IMR-90 (cell line): ENCODE data around the gene CGREF1. TPM values are rescaled to one million over a fixed set of nuclear protein-coding genes. Genes with fewer than 3 reads are reported as not detected.

ENCODE experiments used
- ATAC-seq: fragments of 200-7000 bp; cut with Tn5 transposase; 2 replicates; pipeline ENCODE4 v1.9.1; 2020; ENCODE audit warnings: low read depth, mild to moderate bottlenecking, moderate library complexity
- BruUV-seq: library from RNA; stranded (reverse); fragments of 400-500 nt; replicated peaks from 2 replicates; lab custom pipeline; 2021; lab: Mats Ljungman, UMichigan
- CTCF ChIA-PET: fragments of 300-600 bp; formaldehyde crosslinking; extraction: SDS; loops from one replicate; lab custom pipeline; 2021; ENCODE audit warnings: antibody characterized with exemption; lab: Yijun Ruan, JAX
- POLR2A ChIA-PET: fragments of 300-600 bp; sonication (Branson Sonifier 250); formaldehyde crosslinking; loops from one replicate; lab custom pipeline; 2022; ENCODE audit warnings: antibody characterized with exemption; ENCODE audit not compliant: unreplicated experiment; lab: Charles Lee
- DNase-seq: peaks from one replicate; pipeline ENCODE4 v3.0.0; 2013
- H2AFZ ChIP-seq: replicated peaks from 2 replicates; pipeline ENCODE3; 2013; ENCODE audit warnings: low read length, mild to moderate bottlenecking; ENCODE audit not compliant: poor library complexity
- H2AK5ac ChIP-seq: 2 replicates; pipeline ENCODE4 v1.6.1; 2013; ENCODE audit warnings: low read depth, low read length, inconsistent platforms
- H2AK9ac ChIP-seq: replicated peaks from 2 replicates; pipeline ENCODE3; 2013; ENCODE audit warnings: mild to moderate bottlenecking, low read depth, low read length, moderate library complexity; ENCODE audit not compliant: poor library complexity
- H2BK120ac ChIP-seq: 2 replicates; pipeline ENCODE4 v1.6.1; 2013; ENCODE audit warnings: low read depth, low read length, inconsistent platforms
- H2BK15ac ChIP-seq: 3 replicates; pipeline ENCODE4 v1.6.1; 2013; ENCODE audit warnings: low read depth, low read length, inconsistent platforms
- H2BK20ac ChIP-seq: 2 replicates; pipeline ENCODE4 v1.6.1; 2013; ENCODE audit warnings: low read depth, mild to moderate bottlenecking, inconsistent platforms, low read length, moderate library complexity
- H2BK5ac ChIP-seq: 2 replicates; pipeline ENCODE4 v1.6.1; 2013; ENCODE audit warnings: mild to moderate bottlenecking, low read depth, low read length, inconsistent platforms; ENCODE audit not compliant: poor library complexity, severe bottlenecking
- H3K14ac ChIP-seq: replicated peaks from 2 replicates; pipeline ENCODE4 v1.6.1; 2013; ENCODE audit warnings: low read depth, low read length, inconsistent platforms
- H3K18ac ChIP-seq: 2 replicates; pipeline ENCODE4 v1.6.1; 2013; ENCODE audit warnings: low read depth, low read length, control low read depth
- H3K23ac ChIP-seq: 2 replicates; pipeline ENCODE4 v1.6.1; 2013; ENCODE audit warnings: low read depth, low read length, inconsistent platforms
- H3K27ac ChIP-seq: 2 replicates; pipeline ENCODE4 v1.5.1; 2013; ENCODE audit warnings: mild to moderate bottlenecking, control low read depth, low read length; ENCODE audit not compliant: insufficient read depth
- H3K27me3 ChIP-seq: 2 replicates; pipeline ENCODE4 v1.6.1; 2013; ENCODE audit warnings: low read length; ENCODE audit not compliant: control insufficient read depth, insufficient read depth
- H3K36me3 ChIP-seq: 2 replicates; pipeline ENCODE4 v1.6.1; 2013; ENCODE audit warnings: low read length, mixed read lengths; ENCODE audit not compliant: control insufficient read depth, insufficient read depth
- H3K4ac ChIP-seq: 2 replicates; pipeline ENCODE4 v1.6.1; 2013; ENCODE audit warnings: low read depth, low read length, inconsistent platforms
- H3K4me1 ChIP-seq: 2 replicates; pipeline ENCODE4 v1.6.1; 2013; ENCODE audit warnings: low read length, mixed read lengths; ENCODE audit not compliant: control insufficient read depth, insufficient read depth
- H3K4me2 ChIP-seq: 2 replicates; pipeline ENCODE4 v1.6.1; 2013; ENCODE audit warnings: low read depth, mild to moderate bottlenecking, control low read depth, low read length, moderate library complexity
- H3K4me3 ChIP-seq: 2 replicates; pipeline ENCODE4 v1.5.1; 2013; ENCODE audit warnings: low read depth, mild to moderate bottlenecking, control low read depth, low read length, moderate library complexity; ENCODE audit not compliant: insufficient read depth
- H3K56ac ChIP-seq: 2 replicates; pipeline ENCODE4 v1.6.1; 2013; ENCODE audit warnings: low read length, inconsistent platforms; ENCODE audit not compliant: insufficient read depth; ENCODE audit errors: extremely low read depth
- H3K79me1 ChIP-seq, 2 experiments: 2 replicates each; pipeline ENCODE4 v1.6.1; 2013; ENCODE audit warnings: low read length in 2 of 2, inconsistent platforms in 1 of 2, low read depth in 1 of 2
- H3K9ac ChIP-seq: 2 replicates; pipeline ENCODE4 v1.6.1; 2013; ENCODE audit warnings: low read depth, low read length, control low read depth
- H3K9me1 ChIP-seq: 2 replicates; pipeline ENCODE4 v1.6.1; 2013; ENCODE audit warnings: low read length, inconsistent platforms; ENCODE audit not compliant: insufficient read depth
- H3K9me3 ChIP-seq: 2 replicates; pipeline ENCODE4 v1.6.1; 2013; ENCODE audit warnings: low read length; ENCODE audit not compliant: control insufficient read depth, insufficient read depth
- H4K20me1 ChIP-seq: 2 replicates; pipeline ENCODE4 v1.6.1; 2013; ENCODE audit warnings: low read length, inconsistent platforms; ENCODE audit not compliant: insufficient read depth
- H4K5ac ChIP-seq: 2 replicates; pipeline ENCODE4 v1.6.1; 2013; ENCODE audit warnings: mild to moderate bottlenecking, low read depth, low read length, control low read depth
- H4K8ac ChIP-seq, 2 experiments: 2 replicates each; pipeline ENCODE4 v1.6.1; 2013; ENCODE audit warnings: low read depth in 2 of 2, low read length in 2 of 2, control low read depth in 1 of 2, inconsistent platforms in 1 of 2
- H4K91ac ChIP-seq: 2 replicates; pipeline ENCODE4 v1.6.1; 2013; ENCODE audit warnings: low read depth, low read length, inconsistent platforms; ENCODE audit not compliant: insufficient read depth
- BHLHE40 ChIP-seq: fragments of 150-350 bp; IDR thresholded peaks from 2 replicates; pipeline ENCODE4 v1.6.1; 2016; ENCODE audit warnings: mild to moderate bottlenecking, low read depth, low read length
- FOS ChIP-seq: fragments of 150-350 bp; IDR thresholded peaks from 2 replicates; pipeline ENCODE4 v1.6.1; 2016; ENCODE audit warnings: low read depth, low read length
- MAFK ChIP-seq: IDR thresholded peaks from 2 replicates; pipeline ENCODE4 v1.6.1; 2012; ENCODE audit warnings: low read depth, low read length, improper control_type of control experiment
- MAZ ChIP-seq: IDR thresholded peaks from 2 replicates; pipeline ENCODE4 v1.6.1; 2012; ENCODE audit warnings: low read depth, mild to moderate bottlenecking, low read length, improper control_type of control experiment, moderate library complexity, borderline replicate concordance
- NFE2L2 ChIP-seq: fragments of 150-350 bp; IDR thresholded peaks from 2 replicates; pipeline ENCODE4 v1.6.1; 2016; ENCODE audit warnings: low read depth, mild to moderate bottlenecking, low read length
- POLR2A ChIP-seq: IDR thresholded peaks from 2 replicates; pipeline ENCODE4 v1.6.1; 2012; ENCODE audit warnings: mild to moderate bottlenecking, low read depth, low read length
- RAD21 ChIP-seq: IDR thresholded peaks from 2 replicates; pipeline ENCODE4 v1.6.1; 2012; ENCODE audit warnings: low read length, improper control_type of control experiment
- RCOR1 ChIP-seq: IDR thresholded peaks from 2 replicates; pipeline ENCODE4 v1.6.1; 2012; ENCODE audit warnings: mild to moderate bottlenecking, low read length, improper control_type of control experiment; ENCODE audit not compliant: insufficient replicate concordance
- RFX5 ChIP-seq: IDR thresholded peaks from 2 replicates; pipeline ENCODE4 v1.8.0; 2012; ENCODE audit warnings: low read depth, mild to moderate bottlenecking, low read length, moderate library complexity
- SMC3 ChIP-seq: fragments of 150-350 bp; IDR thresholded peaks from 2 replicates; pipeline ENCODE4 v1.6.1; 2016; ENCODE audit warnings: low read depth, mild to moderate bottlenecking, antibody characterized with exemption, low read length, moderate library complexity
- WGBS, 2 experiments: methylation state at CpG; one replicate each; pipeline versions ENCODE4 v1.1.5 to v1.1.7; 2013; ENCODE audit warnings: missing lambda C conversion rate in 2 of 2; ENCODE audit not compliant: insufficient read length in 1 of 2; ENCODE audit errors: extremely low coverage in 2 of 2; 5-methylcytosine and 5-hydroxymethylcytosine counted together
- dilution Hi-C: fragments of 300-500 bp; cut with HindIII; formaldehyde crosslinking; loops from one replicate; pipeline ENCODE4 v1.14.3; 2018; ENCODE audit warnings: low sequenced_read_pairs; ENCODE audit not compliant: unreplicated experiment
- in situ Hi-C: fragments of 300-500 bp; cut with MboI; formaldehyde crosslinking; loops from 3 replicates; pipeline ENCODE4 v1.14.3; 2019; ENCODE audit warnings: low sequenced_read_pairs, inconsistent platforms, mixed read lengths
- intact Hi-C: fragments of 100-400 bp; cut with micrococcal nuclease; formaldehyde crosslinking; loops from 2 replicates; pipeline ENCODE4 v1.10.0; 2022
- polyA plus RNA-seq, 3 experiments: library from polyadenylated mRNA; depleted of rRNA; stranded (reverse); fragments of >200 nt; gene quantifications; 2 replicates each; pipeline ENCODE4 v1.2.3, GENCODE V29; 2012; ENCODE audit warnings: low replicate concordance in 1 of 3
- total RNA-seq: library from RNA; depleted of rRNA; stranded (reverse); fragments of >200 nt; gene quantifications from 2 replicates; pipeline ENCODE4 v1.2.3, GENCODE V29; 2012
- TF ChIP-seq, protein P1 (sequence below): fragments of 150-350 bp; IDR thresholded peaks from 2 replicates; pipeline ENCODE4 v1.6.1; 2017; ENCODE audit warnings: mild to moderate bottlenecking, antibody characterized with exemption, low read length, low read depth

The CGREF1 gene
- total and polyA plus RNA-seq, 2 of the 4 experiments (the other 2 are of a cell fraction) = 0.54 to 1.3 TPM

DNA sequence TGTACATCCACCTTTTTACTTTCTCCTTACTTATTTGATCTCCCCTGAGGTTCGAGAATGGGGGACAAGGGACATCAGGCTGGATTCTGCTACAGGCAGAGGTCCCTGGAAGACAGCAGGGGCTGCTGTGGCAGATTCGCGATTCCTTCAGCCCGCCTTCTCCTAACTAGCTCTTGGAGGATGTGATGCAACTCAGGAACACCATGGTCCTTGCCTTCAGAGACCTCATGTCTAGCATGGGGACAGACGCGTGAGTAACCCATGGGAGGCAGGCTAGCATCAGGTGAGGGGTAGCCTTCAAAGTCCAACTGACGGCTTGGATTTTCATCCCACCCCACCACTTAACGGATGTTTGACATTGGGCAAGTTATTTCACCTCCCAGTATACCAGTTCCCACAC lies 29.0 kb upstream of the CGREF1 start:
- Histone ChIP-seq H3K14ac (no peak overlapping the region), H4K20me1 (no peaks in the 10 kb centered on the region), H4K8ac (no peak overlapping the region), H3K4me3 (no peak overlapping the region), H2BK120ac (no peak overlapping the region), H3K18ac (no peak overlapping the region), H2AK9ac (no peak overlapping the region), H3K9me1 (no peaks in the 10 kb centered on the region; the same call in 1 of the 2 replicates), H2BK5ac (no peak overlapping the region), H3K4me2 (no peak overlapping the region), H2BK20ac (no peak overlapping the region), H3K9ac (no peak overlapping the region), H4K5ac (no peak overlapping the region), H3K4me1 (no peaks in the 10 kb centered on the region), H3K27me3 (peaks cover 35% of the 10 kb centered on the region), H3K36me3 (no peaks in the 10 kb centered on the region), H3K23ac (no peak overlapping the region), H3K9me3 (peaks cover 4% of the 10 kb centered on the region), H4K91ac (no peak overlapping the region), H3K79me1 (no peaks in the 10 kb centered on the region), H2AK5ac (no peak overlapping the region), H3K4ac (no peak overlapping the region), H3K27ac (no peak overlapping the region), H2AFZ (no peak overlapping the region), H2BK15ac (no peak overlapping the region), H3K56ac (no peak overlapping the region)
- CTCF ChIA-PET = no interaction called here
- intact Hi-C loops = no loop called here
- DNase-seq (no peak), ATAC-seq (no peak)
- TF ChIP-seq RCOR1 (no peak), NFE2L2 (no peak), BHLHE40 (no peak), MAZ (no peak), POLR2A (no peak), MAFK (no peak), RAD21 (no peak), RFX5 (no peak), SMC3 (no peak), FOS (no peak)
- TF ChIP-seq, protein P1, sequence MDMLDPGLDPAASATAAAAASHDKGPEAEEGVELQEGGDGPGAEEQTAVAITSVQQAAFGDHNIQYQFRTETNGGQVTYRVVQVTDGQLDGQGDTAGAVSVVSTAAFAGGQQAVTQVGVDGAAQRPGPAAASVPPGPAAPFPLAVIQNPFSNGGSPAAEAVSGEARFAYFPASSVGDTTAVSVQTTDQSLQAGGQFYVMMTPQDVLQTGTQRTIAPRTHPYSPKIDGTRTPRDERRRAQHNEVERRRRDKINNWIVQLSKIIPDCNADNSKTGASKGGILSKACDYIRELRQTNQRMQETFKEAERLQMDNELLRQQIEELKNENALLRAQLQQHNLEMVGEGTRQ = no peak
- no TSS peak for BruUV-seq
- in situ Hi-C loops = no loop called here
- dilution Hi-C loops = no loop called here
- 90% methylated on average over 2 of the region's 8 CpGs; no CpG with 5 or more reads in 1 of the 2 experiments for WGBS, 2 experiments
- POLR2A ChIA-PET = no interaction called here
